K562 (cell line): ENCODE results near the gene MPDU1. TPM values are rescaled to one million over a fixed set of nuclear protein-coding genes. Genes with fewer than 3 reads are reported as not detected.

Experiments used
- ATAC-seq: fragments of 200-7000 bp; cut with Tn5 transposase; 3 replicates; pipeline ENCODE4 v1.9.1; 2020; ENCODE audit warnings: moderate library complexity
- BruUV-seq: library from RNA; stranded (reverse); fragments of 400-500 nt; replicated peaks from 2 replicates; lab custom pipeline; 2021; lab: Mats Ljungman, UMichigan
- CTCF ChIA-PET: fragments of 300-600 bp; formaldehyde crosslinking; extraction: SDS; loops from one replicate; lab custom pipeline; 2021; ENCODE audit warnings: low intra/inter-chr PET ratio; lab: Yijun Ruan, JAX
- POLR2A ChIA-PET: fragments of 300-600, 350-650 bp; sonication (Branson Sonifier 250); formaldehyde crosslinking; extraction: SDS; loops from one replicate; lab custom pipeline; 2021; ENCODE audit warnings: antibody characterized with exemption, inconsistent platforms; lab: Yijun Ruan, JAX
- DNase-seq, 4 experiments: peaks; one replicate each; pipeline versions ENCODE4 v3.0.0 to v3.0.0-alpha.2; 2011 to 2018; ENCODE audit warnings: low spot score in 3 of 4, mixed read lengths in 3 of 4; ENCODE audit errors: extremely low read depth in 1 of 4
- FAIRE-seq: peaks from 2 replicates; lab custom pipeline; 2011; peaks lifted over from hg19 to GRCh38; lab: Jason Lieb, UNC
- H2AFZ ChIP-seq: 2 replicates; pipeline ENCODE4 v1.6.0; 2011; ENCODE audit warnings: low read depth, low read length, control low read depth, inconsistent platforms
- H3K27ac ChIP-seq: fragments of 200-600 bp; 3 replicates; pipeline ENCODE4 v1.8.0; 2011; ENCODE audit warnings: low read depth, mild to moderate bottlenecking, control low read depth, inconsistent platforms, low read length, moderate library complexity, mixed read lengths; ENCODE audit errors: extremely low read depth
- H3K27me3 ChIP-seq, 2 experiments: fragments of 300-600 bp in 1 of 2; 2 replicates in 1 of 2; 3 replicates in 1 of 2; pipeline versions ENCODE4 v1.6.0 to v1.8.0; 2011; ENCODE audit warnings: inconsistent platforms in 2 of 2, low read length in 2 of 2, mild to moderate bottlenecking in 1 of 2, mixed read lengths in 1 of 2, moderate library complexity in 1 of 2; ENCODE audit not compliant: control insufficient read depth in 2 of 2, insufficient read depth in 2 of 2
- H3K36me3 ChIP-seq: fragments of 300-600 bp; 3 replicates; pipeline ENCODE4 v1.8.0; 2011; ENCODE audit warnings: mild to moderate bottlenecking, low read length, inconsistent platforms; ENCODE audit not compliant: control insufficient read depth, insufficient read depth
- H3K4me1 ChIP-seq, 2 experiments: fragments of 200-600 bp in 1 of 2; replicated peaks in 1 of 2; 2 replicates in 1 of 2; 3 replicates in 1 of 2; pipeline versions ENCODE4 v1.5.1 to v1.8.0; 2011; ENCODE audit warnings: inconsistent platforms in 2 of 2, low read length in 2 of 2, mild to moderate bottlenecking in 1 of 2, mixed read lengths in 1 of 2, moderate library complexity in 1 of 2; ENCODE audit not compliant: control insufficient read depth in 2 of 2, insufficient read depth in 2 of 2
- H3K4me2 ChIP-seq: 2 replicates; pipeline ENCODE4 v1.6.1; 2011; ENCODE audit warnings: low read length, control low read depth, inconsistent platforms, mixed read lengths; ENCODE audit not compliant: insufficient read depth
- H3K4me3 ChIP-seq: fragments of 200-600 bp; sonication (generic), shearing (Covaris generic); 2 replicates; pipeline ENCODE4 v1.5.1; 2016; ENCODE audit warnings: control low read depth, inconsistent platforms
- H3K79me2 ChIP-seq: fragments of 200-600 bp; 3 replicates; pipeline ENCODE4 v1.8.0; 2011; ENCODE audit warnings: low read length, inconsistent platforms; ENCODE audit not compliant: control insufficient read depth, insufficient read depth
- H3K9ac ChIP-seq, 2 experiments: 2 replicates each; pipeline versions ENCODE4 v1.6.0 to v1.6.1; 2011; ENCODE audit warnings: low read depth in 2 of 2, low read length in 2 of 2, control low read depth in 1 of 2, inconsistent platforms in 1 of 2, mild to moderate bottlenecking in 1 of 2, mixed read lengths in 1 of 2; ENCODE audit not compliant: insufficient read depth in 1 of 2
- H3K9me1 ChIP-seq: one replicate; pipeline ENCODE4 v1.6.0; 2011; ENCODE audit warnings: inconsistent platforms, mild to moderate bottlenecking, low read length, moderate library complexity; ENCODE audit not compliant: control insufficient read depth, insufficient read depth
- H3K9me3 ChIP-seq: replicated peaks from 2 replicates; pipeline ENCODE4 v1.5.1; 2011; ENCODE audit warnings: low read depth, low read length, inconsistent platforms; ENCODE audit not compliant: control insufficient read depth, insufficient read depth
- H4K20me1 ChIP-seq: replicated peaks from 2 replicates; pipeline ENCODE4 v1.6.1; 2011; ENCODE audit warnings: low read length, inconsistent platforms, mixed read lengths; ENCODE audit not compliant: control insufficient read depth, insufficient read depth
- AFF1 ChIP-seq, 2 experiments: fragments of 450-650 bp; IDR thresholded peaks; 2 replicates each; pipeline ENCODE4 v1.6.1; 2018; ENCODE audit warnings: mild to moderate bottlenecking in 2 of 2, low read depth in 1 of 2; ENCODE audit not compliant: partially characterized antibody in 2 of 2
- CTCF ChIP-seq, 3 experiments: IDR thresholded peaks in 2 of 3; conservative IDR thresholded peaks in 1 of 3; 2 replicates each; pipeline ENCODE4 v1.5.1; 2011 to 2012; ENCODE audit warnings: low read length in 3 of 3, mild to moderate bottlenecking in 3 of 3, control low read depth in 2 of 3, improper control_type of control experiment in 1 of 3, inconsistent platforms in 1 of 3, low read depth in 1 of 3, mixed read lengths in 1 of 3, moderate library complexity in 1 of 3; ENCODE audit not compliant: insufficient read depth in 2 of 3
- KAT7 ChIP-seq: sonication (generic); formaldehyde crosslinking; IDR thresholded peaks from 2 replicates; pipeline ENCODE4 v1.8.0; 2022; ENCODE audit warnings: missing genetic modification reagents, mild to moderate bottlenecking, borderline replicate concordance
- TAF7 ChIP-seq: fragments of 450-650 bp; IDR thresholded peaks from 2 replicates; pipeline ENCODE4 v1.6.1; 2016; ENCODE audit warnings: missing genetic modification characterization, missing compliant biosample characterization
- TFAP4 ChIP-seq: sonication (generic); formaldehyde crosslinking; IDR thresholded peaks from 2 replicates; pipeline ENCODE4 v1.8.0; 2022; ENCODE audit warnings: missing genetic modification reagents, mild to moderate bottlenecking, moderate library complexity, borderline replicate concordance
- ZFX ChIP-seq: sonication (generic); formaldehyde crosslinking; IDR thresholded peaks from 2 replicates; pipeline ENCODE4 v1.8.0; 2022; ENCODE audit warnings: mild to moderate bottlenecking, missing genetic modification reagents, moderate library complexity
- ZNF347 ChIP-seq: fragments of 450-650 bp; formaldehyde crosslinking; IDR thresholded peaks from 2 replicates; pipeline ENCODE4 v1.4.0; 2020; ENCODE audit warnings: low read depth, mild to moderate bottlenecking, moderate library complexity
- ZNF696 ChIP-seq: fragments of 250-450 bp; sonication (Bioruptor Pico); conservative IDR thresholded peaks from 2 replicates; pipeline ENCODE4 v1.4.0; 2020; ENCODE audit warnings: mild to moderate bottlenecking, moderate library complexity
- WGBS: fragments of 100-300 bp; shearing (Covaris generic); methylation state at CpG from one replicate; pipeline ENCODE4 v1.1.6; 2016; ENCODE audit warnings: low coverage, mixed read lengths; ENCODE audit not compliant: insufficient coverage; ENCODE audit errors: missing lambda C conversion rate; 5-methylcytosine and 5-hydroxymethylcytosine counted together
- in situ Hi-C: fragments of 300-500 bp; cut with MboI; formaldehyde crosslinking; loops from 4 replicates; pipeline ENCODE4 v1.15.0; 2018; ENCODE audit warnings: inconsistent platforms, mixed read lengths
- intact Hi-C: fragments of 100-400 bp; cut with micrococcal nuclease; formaldehyde crosslinking; loops from 2 replicates; pipeline ENCODE4 v1.14.2; 2022
- polyA plus RNA-seq, 8 experiments: library from polyadenylated mRNA; depleted of rRNA in 4 of 8; stranded (reverse) in 5 of 8; unstranded in 3 of 8; fragments of >200 nt; fragmentation: Nextera tagmentation in 2 of 8; fragmentation: Illumina TruSeq in 1 of 8; extraction: Ambion mirVana in 2 of 8; extraction: Trizol in 1 of 8; gene quantifications; 2 replicates each; pipeline versions ENCODE4 v1.2.1 to v1.2.3, GENCODE V29; 2011 to 2014; ENCODE audit warnings: inconsistent platforms in 1 of 8, missing spikeins in 1 of 8
- total RNA-seq, 7 experiments: library from RNA; depleted of rRNA in 6 of 7; stranded (reverse); fragments of >200 nt in 6 of 7; fragmentation: Illumina TruSeq in 2 of 7; extraction: Trizol in 2 of 7; gene quantifications; 2 replicates each; pipeline versions ENCODE4 v1.2.1 to v1.2.3, GENCODE V29; 2011 to 2021; ENCODE audit warnings: low replicate concordance in 1 of 7

MPDU1 gene
- total and polyA plus RNA-seq, 9 of the 15 experiments (the other 6 are each of a cell fraction or from before 2014, with no cell fraction given): 4.9 to 179 (median 77.1) TPM

- H3K9me1 ChIP-seq: no peaks in the 10 kb centered on the region
- intact Hi-C loops: loop anchor here (1.0 to 5.0 kb wide), 3 partner anchors 46 to 203 kb away; partner anchors contain the start of genes POLR2A and TMEM95
- peaks cover 33% of the 10 kb centered on the region for H3K79me2 ChIP-seq
- H3K27me3 ChIP-seq: no peaks in the 10 kb centered on the region
- CTCF ChIA-PET: interaction anchor here (0.6 to 2.3 kb wide), 4 partner anchors 34 to 236 kb away, joined by 3 to 16 read pairs (median 6); no protein-coding TSS in a partner anchor
- DNase-seq (peak; percentile 51 to 75 (median 59)), FAIRE-seq (peak; percentile 69), ATAC-seq (peak; percentile 82)
- no peaks in the 10 kb centered on the region for H4K20me1 ChIP-seq
- BruUV-seq: no TSS peak
- WGBS: 25% methylated on average over 18 of the region's 22 CpGs
- H3K4me2 ChIP-seq: peak overlapping the region; percentile 98
- peak overlapping the region; percentile 85 to 95 for H3K9ac ChIP-seq
- peak overlapping the region; percentile 16; the same call in 1 of the 3 replicates for H3K27ac ChIP-seq
- peak overlapping the region; percentile 76; the same call in 1 of the 2 replicates for H3K4me3 ChIP-seq
- H3K4me1 ChIP-seq: peaks cover 10 to 52% of the 10 kb centered on the region in 2 experiments; a peak in 4 of 5 replicates
- TF ChIP-seq ZNF696 (CRISPR knock-in tag) (no peak), ZNF347 (no peak), CTCF (IDR thresholded peaks at IDR 0.05 in 2 of 3, conservative IDR thresholded peaks at IDR 0.05 in 1 of 3; ENCODE audit: insufficient read depth in 2 of 3, low read depth in 1 of 3, low read length in 3 of 3) (peak; percentile 66 to 73 (median 72)), TFAP4 (peak; percentile 29; the same call in 1 of the 2 replicates), KAT7 (peak; percentile 57; the same call in 1 of the 2 replicates), ZFX (CRISPR knock-in tag) (peak; percentile 59), TAF7 (tag) (no peak), AFF1 (IDR thresholded peaks at IDR 0.05; ENCODE audit: low read depth in 1 of 2, partially characterized antibody in 2 of 2) (peak in 1 of 2 experiments; percentile 25)
- peaks cover 25% of the 10 kb centered on the region; the same call in 2 of the 3 replicates for H3K36me3 ChIP-seq
- H2AFZ ChIP-seq: peak overlapping the region; percentile 51
- in situ Hi-C loops: loop anchor here (25.0 kb wide), 1 partner anchor 523 kb away; the partner anchor contains the start of genes SLC16A11 and SLC16A13
- POLR2A ChIA-PET: interaction anchor here (0.5 to 1.5 kb wide), 16 partner anchors 10 to 230 kb away, joined by 3 to 9 read pairs (median 4); partner anchors contain the start of genes CD68, TP53 and WRAP53
- no peaks in the 10 kb centered on the region for H3K9me3 ChIP-seq
Observed at GRCh38 chr17:7560172-7561027, 23.3 kb upstream of the MPDU1 start.
